GM10266 (cell line): ENCODE data around the gene CEP104.
A peak's percentile ranks its signal among the peaks of the same experiment; 100 is the strongest.

Source experiments
- DNase-seq: peaks from one replicate; pipeline ENCODE4 v3.0.0; 2012; ENCODE audit errors: extremely low spot score
- CTCF ChIP-seq: IDR thresholded peaks from 2 replicates; pipeline ENCODE4 v1.5.1; 2012; ENCODE audit warnings: mild to moderate bottlenecking, low read depth; ENCODE audit not compliant: control insufficient read depth, insufficient read depth; ENCODE audit errors: missing control alignments

The CEP104 gene

GRCh38 chr1:3898994-3899753 lies 42.2 kb upstream of the CEP104 start:
- peak; percentile 2 for TF ChIP-seq CTCF
- DNase-seq, result no peak

GRCh38 chr1:3898475-3898735 lies 41.4 kb upstream of the CEP104 start:
- TF ChIP-seq CTCF, result no peak

GRCh38 chr1:3896396-3897000 lies 39.5 kb upstream of the CEP104 start:
- TF ChIP-seq CTCF, result no peak
- no peak for DNase-seq

More at GRCh38 chr1:3898475-3898735, 41.4 kb upstream of the CEP104 start:
- no peak for DNase-seq

- DNase-seq, result no peak
- TF ChIP-seq CTCF, result no peak
These were observed 38.9 kb upstream of the CEP104 start for GRCh38 chr1:3895951-3896325.

GRCh38 chr1:3895279-3895950 lies 38.4 kb upstream of the CEP104 start:
- no peak for TF ChIP-seq CTCF
- no peak for DNase-seq

- DNase-seq, result no peak
- no peak for TF ChIP-seq CTCF
These were observed 37.7 kb upstream of the CEP104 start for GRCh38 chr1:3894626-3895278.
